NCI-H1436 treated with DMSO at 0.1 percent for 48 hours (cell line): ENCODE measurements around the gene PRKAG2.

Experiments used
- DNase-seq: peaks from one replicate; lab custom pipeline; 2025; lab: John Stamatoyannopoulos, UW

Gene PRKAG2

DNA sequence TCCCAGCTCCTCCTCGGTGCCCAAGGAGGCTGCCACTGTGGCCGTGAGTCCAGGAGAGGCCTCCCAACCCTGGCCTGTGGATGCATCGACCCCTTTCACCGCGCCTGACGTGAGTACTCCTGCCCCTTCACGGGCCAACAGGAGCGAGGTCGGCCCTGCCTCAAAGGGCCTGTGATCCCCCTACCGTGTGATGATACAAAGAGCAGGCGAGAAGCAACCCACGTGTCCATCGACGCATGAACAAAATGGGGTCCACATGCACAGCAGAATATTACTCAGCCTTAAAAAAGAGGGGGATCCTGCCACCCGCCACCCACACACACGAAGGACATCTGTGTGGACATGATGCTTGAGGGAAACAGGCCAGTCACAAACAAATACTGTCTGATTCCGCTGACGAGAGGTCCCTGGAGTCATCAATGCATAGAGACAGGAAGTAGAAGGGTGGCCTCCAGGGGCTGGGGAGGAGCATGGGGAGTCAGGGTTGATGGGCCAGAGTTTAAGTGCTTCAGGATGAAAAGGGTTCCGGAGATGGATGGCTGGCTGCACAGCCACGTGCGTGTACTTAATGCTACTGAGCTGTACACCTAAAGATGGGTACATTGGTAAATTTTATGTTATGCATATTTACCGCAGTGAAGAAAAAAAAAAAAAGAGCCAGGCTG, 151.9 kb downstream of the PRKAG2 start:
- no peak for DNase-seq

DNA sequence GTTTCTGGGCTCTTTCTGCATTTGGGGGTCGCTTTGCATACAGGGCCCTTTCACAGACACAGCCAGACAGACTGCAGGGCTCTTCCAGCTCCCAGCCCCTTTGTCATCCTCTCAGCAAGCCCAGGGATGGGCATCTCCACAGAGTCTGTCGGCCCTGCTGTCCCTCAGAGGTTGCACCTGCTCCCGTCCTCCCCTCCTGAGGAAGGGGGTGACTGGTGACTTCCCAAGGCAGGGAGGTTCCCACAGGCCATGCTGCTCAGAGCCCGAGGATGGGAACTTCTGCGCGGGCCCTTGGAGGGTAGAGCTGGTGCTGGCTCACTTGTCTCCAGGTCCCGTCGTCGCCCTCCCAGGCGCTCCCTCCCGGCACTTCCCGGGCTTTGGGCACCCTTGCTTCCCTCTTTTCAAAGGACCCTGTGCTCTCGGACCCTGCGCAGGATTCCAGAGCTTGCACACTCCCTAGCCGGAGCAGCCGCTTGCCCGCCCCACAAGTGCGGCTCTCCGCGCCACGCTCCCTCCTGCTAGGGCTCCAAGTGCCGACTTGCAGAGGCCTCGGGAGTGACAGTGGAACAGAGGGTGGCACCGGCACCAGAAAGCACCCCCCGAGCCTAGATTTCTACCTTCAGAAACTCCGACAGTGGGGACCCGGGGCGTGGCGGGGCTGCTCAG, 152.5 kb downstream of the PRKAG2 start:
- DNase-seq = no peak

DNA sequence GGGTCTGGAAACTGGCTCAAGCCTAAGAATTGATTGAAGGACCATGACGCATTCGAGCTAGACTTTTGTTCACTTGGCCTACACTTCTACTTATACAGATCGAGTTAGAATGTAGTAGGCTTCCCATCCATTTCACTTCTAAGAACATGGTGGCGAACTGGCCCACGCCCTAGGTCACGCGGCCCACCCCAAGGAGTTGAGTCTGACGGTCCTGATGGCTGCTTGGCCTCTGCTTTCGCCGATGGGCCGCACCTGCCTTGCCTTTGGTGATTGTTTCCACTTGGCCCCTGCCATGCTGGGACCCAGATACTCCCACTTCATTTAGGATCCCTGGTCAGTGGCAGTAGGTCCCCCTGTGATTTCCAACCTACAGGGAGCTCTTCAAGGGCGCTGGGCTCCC, 153.6 kb downstream of the PRKAG2 start:
- DNase-seq = no peak

DNA sequence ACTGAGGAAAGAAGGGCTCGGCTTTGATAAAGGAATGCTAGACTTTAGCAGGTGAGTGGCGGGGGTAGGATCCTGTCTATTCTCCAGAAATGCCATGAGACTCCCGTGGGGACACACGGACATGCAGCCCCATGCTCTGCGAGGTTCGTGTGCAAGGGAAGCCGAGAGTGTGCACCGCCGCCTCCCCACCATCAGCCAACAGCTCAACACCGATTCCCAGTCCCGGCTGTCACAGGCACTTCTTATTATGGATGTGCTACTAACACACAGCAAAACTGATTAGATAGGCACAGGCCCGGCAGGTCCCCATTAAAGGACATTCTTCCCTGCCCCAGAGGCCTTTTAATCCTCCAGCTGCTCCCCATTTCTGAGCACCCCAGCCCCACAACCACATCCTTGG, 154.4 kb downstream of the PRKAG2 start:
- DNase-seq = no peak

DNA sequence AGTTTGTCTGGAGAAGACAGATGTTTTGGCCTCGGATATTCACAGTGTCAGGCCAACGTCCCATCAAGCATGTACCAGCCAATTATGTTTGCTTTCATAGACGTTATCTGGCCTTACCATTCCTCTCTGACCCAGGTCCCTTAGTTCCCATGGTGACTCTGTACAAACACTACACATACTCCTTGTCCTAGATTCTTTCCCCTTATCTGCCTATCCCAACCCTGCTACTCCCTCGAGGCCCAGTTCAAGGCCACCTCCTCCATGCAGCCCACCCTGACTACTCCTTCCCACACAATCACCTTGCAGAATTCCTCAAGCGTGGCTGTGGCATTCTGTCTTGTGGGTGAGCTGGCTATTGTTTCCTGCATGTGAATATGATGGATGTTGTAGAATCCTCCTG, 155.2 kb downstream of the PRKAG2 start:
- no peak for DNase-seq

DNA sequence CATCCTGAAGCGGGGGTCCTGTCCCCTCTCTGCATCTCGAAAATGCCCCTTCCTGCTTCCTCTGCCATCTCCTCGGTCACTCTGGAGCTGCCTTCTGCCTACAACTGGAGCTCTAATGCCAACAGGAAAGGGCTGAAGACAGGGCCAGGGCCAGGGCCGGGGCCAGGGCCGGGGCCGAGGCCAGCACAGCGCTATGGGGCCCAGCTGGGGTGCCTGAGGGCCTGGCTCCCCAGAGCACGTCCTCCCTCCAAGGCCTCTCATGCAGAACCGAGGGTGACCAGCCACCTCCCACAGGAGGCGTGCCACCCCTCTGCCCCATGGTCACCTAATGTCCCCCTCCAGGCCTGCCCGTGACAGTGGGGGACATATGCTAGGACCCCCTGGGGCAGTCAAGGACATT, 155.7 kb downstream of the PRKAG2 start:
- DNase-seq = no peak

DNA sequence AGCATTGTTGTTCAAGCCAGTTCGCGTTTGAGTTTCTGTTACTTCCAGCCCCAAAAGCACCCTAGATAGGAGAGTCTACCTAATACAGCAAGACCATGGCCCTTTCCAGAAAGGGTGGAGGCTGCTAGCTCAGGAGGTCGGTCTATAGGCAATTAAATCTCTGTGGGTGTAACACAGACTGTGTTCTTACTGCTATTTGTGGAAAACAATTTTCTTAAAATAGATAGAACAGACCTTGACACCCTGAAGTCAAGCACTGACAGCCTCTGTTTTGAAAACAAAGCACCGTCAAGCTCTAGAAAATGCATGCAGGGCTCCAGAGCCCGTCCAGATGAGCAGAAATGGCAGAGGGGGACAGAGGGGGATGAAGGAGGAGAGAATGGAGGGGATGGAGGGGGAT, 156.6 kb downstream of the PRKAG2 start:
- DNase-seq = no peak

DNA sequence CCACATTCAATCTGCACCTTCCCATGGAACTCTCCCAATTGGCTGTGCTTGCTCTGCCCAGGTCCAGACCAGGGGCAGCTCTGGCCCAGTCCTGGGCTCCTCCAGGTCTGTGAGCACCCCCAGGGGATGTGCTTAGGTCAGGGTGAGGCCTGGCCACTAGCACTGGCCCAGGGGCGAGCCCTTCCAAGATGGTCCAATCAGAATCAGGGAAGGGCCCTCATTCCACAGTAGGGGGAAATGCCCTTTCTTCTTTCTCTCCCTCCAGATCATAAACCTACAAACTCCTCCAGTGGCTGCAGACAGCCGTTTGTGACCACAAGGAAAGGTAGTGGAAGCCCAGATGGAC, 157.0 kb downstream of the PRKAG2 start:
- DNase-seq = no peak

DNA sequence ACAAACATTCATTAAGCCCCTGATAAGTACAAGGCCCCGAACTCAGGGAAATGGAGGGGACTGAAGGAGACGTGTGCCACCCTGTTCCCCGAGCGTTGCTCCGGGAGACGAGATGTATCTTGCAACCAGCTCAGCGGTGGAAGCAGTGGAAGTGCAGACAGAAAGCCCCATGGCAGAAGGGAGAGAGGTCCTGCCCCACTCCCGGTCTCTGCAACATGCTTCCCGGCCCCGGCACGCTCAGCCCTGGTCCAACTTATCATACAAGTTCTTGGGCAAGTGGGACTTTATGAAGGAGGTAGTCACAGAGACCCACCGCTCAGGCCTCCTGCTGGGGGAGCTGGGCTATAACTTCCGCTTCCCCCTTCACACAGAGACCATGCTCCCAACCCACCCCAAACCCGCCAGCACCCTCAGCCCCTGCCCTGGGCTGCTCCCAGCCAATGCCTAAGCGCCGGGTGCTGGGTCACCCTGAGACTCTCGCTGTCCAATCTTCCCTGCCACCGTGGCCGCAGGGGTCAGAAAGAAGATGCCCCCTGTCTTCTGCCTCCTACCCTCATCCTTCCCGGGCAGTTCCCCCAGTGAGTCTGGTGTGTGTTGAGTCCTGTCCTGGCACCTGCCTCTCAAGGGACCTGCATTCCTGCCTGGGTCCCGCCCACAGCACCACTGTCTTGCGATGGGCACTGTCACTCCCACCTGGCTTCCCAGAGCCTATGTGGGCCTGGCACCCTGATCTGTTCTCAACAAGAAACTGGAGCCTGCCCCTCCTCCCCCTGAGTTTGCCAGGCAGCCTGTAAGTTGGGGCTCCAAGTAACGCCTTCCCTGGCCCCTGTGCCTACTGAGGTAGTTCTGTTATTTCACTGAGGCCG, 157.7 kb downstream of the PRKAG2 start:
- no peak for DNase-seq

DNA sequence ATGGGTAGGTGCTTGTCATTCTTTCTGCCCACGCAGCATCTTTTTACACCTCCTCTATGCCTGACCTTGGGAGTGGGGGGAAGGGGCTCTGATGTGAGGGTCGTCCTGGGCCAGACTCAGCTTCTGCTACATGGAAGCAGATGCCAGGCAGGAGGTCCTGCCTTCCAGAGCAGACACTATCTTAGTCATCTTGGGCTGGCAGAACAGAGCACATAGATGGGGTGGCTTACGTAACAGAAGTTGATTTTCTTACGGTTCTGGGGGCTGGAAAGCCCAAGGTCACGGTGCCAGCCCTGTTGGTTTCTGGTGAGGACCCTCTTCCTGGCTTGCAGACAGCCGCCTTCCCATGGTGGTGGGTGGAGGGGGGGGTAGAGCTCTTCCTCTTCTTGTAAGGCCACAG, 159.0 kb downstream of the PRKAG2 start:
- DNase-seq = no peak

DNA sequence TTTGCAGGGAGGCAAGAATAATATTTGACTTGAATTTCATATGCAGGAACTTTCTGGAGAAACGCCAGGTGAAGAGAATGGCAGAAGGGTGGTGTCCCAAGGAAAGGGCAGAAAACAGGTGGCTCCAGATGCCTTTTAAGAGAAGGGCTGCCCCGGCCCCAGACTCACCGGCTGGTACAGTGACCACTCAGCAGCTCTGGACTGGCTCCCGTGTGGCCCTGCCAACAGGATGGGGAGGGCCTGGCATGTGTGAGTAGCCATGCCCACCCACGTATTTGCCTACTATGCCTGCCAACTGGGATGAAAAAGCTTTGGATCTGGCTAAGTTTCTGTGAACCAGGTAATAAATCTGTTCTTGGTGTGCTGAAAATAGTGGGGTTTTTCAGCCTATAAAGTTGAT, 159.5 kb downstream of the PRKAG2 start:
- DNase-seq = no peak

DNA sequence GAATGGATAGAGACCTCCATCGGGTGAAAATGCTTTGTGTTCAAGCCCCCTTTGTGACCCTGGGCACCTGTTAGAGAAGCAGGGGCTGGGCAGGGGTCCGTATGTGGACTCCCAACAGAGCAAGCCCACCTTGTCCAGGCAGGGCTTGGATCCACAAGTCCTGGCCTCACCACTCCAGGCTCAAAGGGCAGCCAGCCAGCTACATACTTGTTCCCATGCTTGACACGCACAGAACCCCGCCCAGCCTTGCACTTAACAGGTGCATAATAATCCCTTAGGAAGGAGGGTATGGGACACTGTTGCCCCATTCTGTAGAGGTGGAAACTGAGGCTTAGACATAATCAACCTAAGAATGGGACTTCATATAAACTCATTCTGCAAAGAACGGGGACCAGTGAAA, 160.6 kb downstream of the PRKAG2 start:
- no peak for DNase-seq

DNA sequence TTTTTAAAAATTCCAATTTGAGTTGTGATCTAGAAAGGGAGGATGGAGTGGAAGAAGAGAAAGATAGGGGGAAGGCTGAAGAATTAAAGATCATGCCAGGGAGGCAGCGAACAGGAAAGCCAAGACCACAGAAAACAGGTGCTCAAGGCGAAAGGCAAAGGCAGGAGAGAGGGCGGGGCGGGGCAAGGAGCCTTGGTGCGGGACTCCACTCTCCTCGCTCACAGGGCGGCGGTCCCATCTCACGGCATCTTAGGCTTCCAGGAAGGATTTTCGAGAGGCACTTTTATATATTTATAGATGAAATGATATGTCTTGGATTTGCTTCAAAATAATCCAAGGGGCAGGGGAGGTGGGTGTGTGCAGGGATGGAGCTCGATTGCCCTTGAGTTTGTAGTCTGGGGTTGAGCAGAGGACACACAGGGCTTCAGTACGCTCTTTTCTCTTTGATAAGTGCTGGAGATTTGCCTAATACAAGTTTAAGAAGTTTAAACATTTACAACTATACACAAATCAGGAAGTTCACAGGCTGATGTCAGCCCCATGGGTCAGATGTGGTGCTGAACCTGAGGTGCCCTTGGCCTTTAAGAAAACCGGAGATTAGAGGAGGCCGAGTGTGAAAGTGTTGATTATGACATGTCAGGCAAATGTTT, 161.1 kb downstream of the PRKAG2 start:
- no peak for DNase-seq

DNA sequence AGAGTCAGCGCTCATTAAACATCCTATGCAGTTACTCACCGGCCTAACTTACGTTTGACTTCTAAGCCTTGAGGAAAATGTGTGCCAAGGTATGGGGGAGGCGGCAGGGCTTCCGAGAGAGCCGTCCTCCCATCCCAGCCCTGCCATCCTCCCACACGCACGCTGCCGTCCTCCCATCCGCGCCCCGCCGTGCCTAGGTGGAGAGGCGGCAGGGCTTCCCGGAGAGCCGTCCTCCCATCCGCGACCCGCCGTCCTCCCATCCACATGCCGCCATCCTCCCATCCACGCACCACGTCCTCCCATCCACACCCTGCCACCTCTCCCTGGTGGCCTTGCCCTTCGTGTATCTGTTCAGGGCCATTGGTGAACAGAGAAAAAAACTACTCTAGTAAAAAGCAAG, 162.7 kb downstream of the PRKAG2 start:
- DNase-seq = no peak

DNA sequence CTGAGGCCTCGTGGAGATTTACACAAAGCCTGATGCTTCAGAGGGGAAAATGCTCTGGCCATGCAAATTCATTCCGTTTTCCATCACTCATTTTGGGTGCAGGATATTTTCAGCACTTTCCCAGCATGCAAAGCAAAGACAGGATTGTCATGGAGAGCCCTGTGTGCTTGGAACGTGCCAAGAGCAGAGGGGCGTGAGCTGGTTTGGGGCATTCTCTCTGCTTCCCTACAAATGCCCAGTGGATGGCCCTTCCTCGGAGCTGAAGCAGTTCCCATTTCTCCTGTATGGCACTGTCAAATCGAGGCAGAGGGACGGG, 164.1 kb downstream of the PRKAG2 start:
- DNase-seq = no peak

DNA sequence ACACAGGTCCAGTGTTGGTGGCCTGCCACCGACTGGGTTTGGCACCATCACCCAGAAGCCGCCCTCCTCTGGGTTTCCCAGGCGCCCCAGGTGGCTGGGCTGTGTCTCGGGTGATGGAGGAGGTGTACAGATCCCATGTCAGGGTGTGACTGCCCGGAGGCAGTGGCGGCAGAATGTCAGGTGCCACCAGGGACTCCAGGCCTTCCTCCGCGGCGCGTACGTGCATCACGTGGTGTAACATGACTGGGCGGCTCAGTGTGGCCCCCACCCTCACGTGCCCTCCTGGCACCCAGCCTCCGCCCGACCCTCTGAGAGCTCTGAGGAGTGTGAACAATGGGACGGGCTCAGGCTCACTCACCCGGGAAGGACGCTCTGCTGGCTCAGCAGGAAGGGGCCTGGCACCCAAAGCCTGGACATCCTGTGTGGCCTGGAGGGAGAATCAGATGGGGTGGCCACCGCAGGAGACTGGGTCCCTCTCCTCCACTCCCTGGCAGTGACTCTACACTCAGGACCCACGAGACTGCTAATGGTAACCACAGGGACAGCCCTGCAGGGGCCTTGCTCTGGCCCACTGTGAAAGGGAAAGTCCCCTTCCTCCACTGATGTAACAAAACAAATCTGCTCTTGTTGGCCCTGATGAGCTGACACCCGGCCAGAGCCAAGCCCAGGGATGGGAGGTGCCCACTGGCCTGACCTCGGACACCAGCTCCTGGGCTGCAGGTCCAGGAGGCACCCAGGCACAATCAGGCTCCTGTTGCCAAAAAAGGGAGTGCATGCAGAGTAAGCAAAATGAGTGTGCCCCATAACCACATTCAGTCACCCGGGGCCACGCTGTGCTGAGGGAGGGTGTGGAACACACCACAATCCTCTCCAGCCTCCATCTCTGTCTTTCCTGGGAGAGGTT, 164.8 kb downstream of the PRKAG2 start:
- peak; percentile 5 for DNase-seq

DNA sequence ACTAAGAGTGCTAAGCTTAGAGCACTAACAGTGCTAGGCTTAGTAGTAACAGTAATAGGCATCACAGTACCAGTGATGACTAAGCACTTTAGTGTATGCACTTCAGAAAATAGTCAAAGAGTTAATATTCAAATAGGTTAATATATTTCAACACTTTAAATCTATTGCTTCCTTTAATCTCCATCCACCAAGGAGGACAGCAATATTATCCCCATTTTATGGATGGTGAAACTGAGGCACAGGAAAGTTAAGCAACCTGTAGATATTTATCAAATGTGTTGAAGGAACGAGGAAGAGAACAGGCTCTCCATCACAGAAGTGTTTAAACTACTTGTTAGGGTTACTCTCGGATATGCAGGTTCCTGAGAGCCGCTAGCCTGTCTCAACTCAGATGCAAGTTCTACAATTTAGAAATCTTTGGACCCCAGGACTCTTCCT, 165.5 kb downstream of the PRKAG2 start:
- DNase-seq = no peak

DNA sequence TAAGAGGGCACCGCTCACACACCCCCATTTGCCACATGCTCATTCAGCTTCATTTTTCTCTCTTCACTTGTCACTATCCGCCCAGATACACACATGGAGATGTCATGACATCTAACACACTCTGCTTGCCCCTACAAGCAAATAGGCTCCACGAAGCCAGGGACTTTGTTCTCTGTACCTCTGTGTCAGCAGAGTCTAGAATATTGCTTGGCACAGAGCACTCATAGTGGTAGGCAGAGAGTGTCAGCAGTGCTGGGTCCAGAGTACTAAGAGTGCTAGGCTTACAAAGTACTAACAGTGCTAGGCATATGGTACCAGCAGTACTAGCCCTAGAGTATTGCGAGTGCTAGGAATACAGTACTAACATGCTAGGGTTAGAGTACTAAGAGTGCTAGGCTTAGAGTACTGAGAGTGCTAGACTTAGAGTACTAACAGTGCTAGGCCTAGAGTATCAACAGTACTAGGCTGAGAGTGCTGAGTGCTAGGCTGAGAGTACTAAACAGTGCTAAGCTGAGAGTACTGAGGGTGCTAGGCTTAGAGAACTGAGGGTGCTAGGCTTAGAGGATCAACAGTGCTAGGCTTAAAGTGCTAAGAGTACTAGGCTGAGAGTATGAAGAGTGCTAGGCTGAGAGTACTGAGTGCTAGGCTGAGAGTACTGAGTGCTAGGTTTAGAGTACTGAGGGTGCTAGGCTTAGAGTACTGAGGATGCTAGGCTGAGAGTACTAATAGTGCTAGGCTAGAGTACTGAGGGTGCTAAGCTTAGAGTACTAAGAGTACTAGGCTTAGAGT, 166.1 kb downstream of the PRKAG2 start:
- DNase-seq = no peak

DNA sequence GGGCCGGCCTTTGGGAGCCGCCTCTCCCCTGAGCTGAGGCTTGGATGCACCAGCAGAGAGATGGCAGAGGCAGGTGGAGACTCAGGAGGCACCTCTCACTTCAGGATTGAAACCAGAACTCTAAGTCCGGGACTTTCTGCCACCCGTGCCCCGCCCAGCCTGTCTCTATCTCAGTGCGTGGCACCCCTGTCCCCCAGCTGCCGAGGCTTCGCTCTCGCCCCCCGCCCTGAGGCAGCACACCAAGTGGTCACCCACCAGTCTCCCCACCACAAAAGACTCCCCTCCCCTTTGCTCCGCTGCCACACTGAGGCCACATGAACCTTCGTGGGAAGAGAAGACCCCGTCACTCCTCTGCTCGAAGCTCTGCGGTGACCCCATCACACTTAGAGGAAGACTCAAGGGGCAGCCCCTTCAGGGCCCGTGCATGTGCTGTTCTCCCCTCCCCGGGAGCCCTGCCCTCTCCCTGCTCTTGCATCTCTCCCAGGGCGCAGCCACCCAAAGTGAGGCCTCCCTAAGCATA, 166.7 kb downstream of the PRKAG2 start:
- no peak for DNase-seq

DNA sequence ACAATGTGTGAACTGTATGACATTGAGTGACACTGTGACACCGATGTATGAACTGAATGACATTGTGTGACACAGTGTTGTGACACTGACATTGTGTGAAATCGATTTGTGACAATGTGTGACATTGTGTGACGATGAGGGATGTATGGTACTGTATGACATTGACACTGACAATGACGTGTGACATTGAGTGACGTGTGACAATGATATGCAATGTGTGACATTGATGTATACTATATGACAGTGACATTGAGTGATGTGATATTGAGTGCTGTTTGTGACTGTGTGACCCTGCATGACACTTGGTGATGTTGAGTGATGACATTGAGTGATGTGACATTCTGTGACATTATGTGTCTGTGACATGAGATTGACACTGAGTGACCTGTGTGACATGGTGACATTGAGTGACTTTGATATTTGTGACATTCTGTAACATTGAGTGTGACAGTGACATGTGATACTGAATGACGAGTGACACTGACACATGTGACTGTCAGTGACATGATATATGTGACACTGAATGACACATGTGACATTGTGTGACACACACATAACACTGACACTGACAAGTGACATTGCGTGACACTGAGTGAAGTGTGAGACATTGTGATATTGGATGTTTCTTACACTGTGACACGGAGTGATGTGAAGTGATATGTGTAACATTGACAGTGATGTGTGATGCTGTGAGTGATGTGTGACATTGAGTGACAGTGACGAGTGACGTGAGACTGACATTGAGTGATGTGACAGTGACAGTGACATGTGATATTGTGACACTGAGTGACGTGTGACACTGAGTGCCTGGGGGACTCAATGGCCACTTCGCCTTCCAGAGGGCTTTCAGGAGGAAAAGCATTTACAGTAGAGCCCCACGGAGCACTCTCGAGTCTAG, 167.5 kb downstream of the PRKAG2 start:
- DNase-seq = no peak
